HL-60 (cell line): ENCODE measurements around the gene ZNF74.

Source experiments
- CTCF ChIP-seq: IDR thresholded peaks from one replicate; pipeline ENCODE4 v1.5.1; 2011; ENCODE audit warnings: low read length, control low read depth, inconsistent platforms; ENCODE audit not compliant: insufficient read depth
- REST ChIP-seq: IDR thresholded peaks from 2 replicates; pipeline ENCODE4 v1.6.1; 2012; ENCODE audit warnings: low read depth; ENCODE audit not compliant: insufficient replicate concordance

GRCh38 chr22:20383538-20383937 is 10.4 kb upstream of the ZNF74 start:
- TF ChIP-seq REST (no peak), CTCF (no peak)
